Natural killer cell (primary cell): Measurements from ENCODE around the gene BTBD6. TPM values are rescaled to one million over a fixed set of nuclear protein-coding genes. Genes with fewer than 3 reads are reported as not detected.

Experiments
- ATAC-seq, 3 donors: fragments of 150-1000 bp in 2 of 3; fragments of 200-7000 bp in 1 of 3; cut with Tn5 transposase; 1 replicate in 1 of 3; 2 replicates in 2 of 3; pipeline ENCODE4 v1.10.0; 2021; ENCODE audit warnings: mild to moderate bottlenecking in 2 of 3, moderate library complexity in 2 of 3
- DNase-seq, 2 donors: peaks; one replicate each; pipeline versions ENCODE4 v3.0.0 to v3.0.0-alpha.2; 2013 to 2021; ENCODE audit warnings: mixed read lengths in 1 of 2
- H3K27ac ChIP-seq: one replicate; pipeline ENCODE4 v1.5.1; 2013; ENCODE audit warnings: mild to moderate bottlenecking, low read length
- H3K27me3 ChIP-seq: one replicate; pipeline ENCODE4 v1.6.1; 2013; ENCODE audit warnings: low read length; ENCODE audit not compliant: control insufficient read depth, insufficient read depth
- H3K36me3 ChIP-seq: one replicate; pipeline ENCODE4 v1.6.1; 2013; ENCODE audit warnings: low read length; ENCODE audit not compliant: control insufficient read depth, insufficient read depth
- H3K4me1 ChIP-seq: one replicate; pipeline ENCODE4 v1.6.1; 2013; ENCODE audit warnings: low read length; ENCODE audit not compliant: control insufficient read depth, insufficient read depth
- H3K4me3 ChIP-seq: one replicate; pipeline ENCODE4 v1.5.1; 2013; ENCODE audit warnings: low read length
- H3K9me3 ChIP-seq: one replicate; pipeline ENCODE4 v1.6.1; 2013; ENCODE audit warnings: low read length; ENCODE audit not compliant: control insufficient read depth, insufficient read depth
- H3K27ac Mint-ChIP-seq, 2 donors: one replicate each; pipeline ENCODE4 v1.8.0; 2022; ENCODE audit warnings: mild to moderate bottlenecking in 2 of 2, mixed read lengths in 2 of 2, moderate library complexity in 1 of 2
- H3K27me3 Mint-ChIP-seq, 2 donors: one replicate each; pipeline ENCODE4 v1.8.0; 2022; ENCODE audit warnings: low read depth in 2 of 2, mixed read lengths in 2 of 2
- H3K36me3 Mint-ChIP-seq: one replicate; pipeline ENCODE4 v1.8.0; 2022; ENCODE audit warnings: mixed read lengths
- H3K4me1 Mint-ChIP-seq, 2 donors: one replicate each; pipeline ENCODE4 v1.8.0; 2022; ENCODE audit warnings: mixed read lengths in 2 of 2
- H3K4me3 Mint-ChIP-seq: one replicate; pipeline ENCODE4 v1.8.0; 2022; ENCODE audit warnings: mild to moderate bottlenecking, moderate library complexity, mixed read lengths
- H3K9me3 Mint-ChIP-seq, 2 donors: one replicate each; pipeline ENCODE4 v1.8.0; 2022; ENCODE audit warnings: mixed read lengths in 2 of 2
- WGBS: methylation state at CpG from one replicate; pipeline ENCODE4 v1.1.7; 2013; ENCODE audit warnings: missing lambda C conversion rate; ENCODE audit not compliant: insufficient coverage; 5-methylcytosine and 5-hydroxymethylcytosine counted together
- intact Hi-C: fragments of 100-400 bp; cut with micrococcal nuclease; formaldehyde crosslinking; loops from one replicate; pipeline ENCODE4 v1.14.2; 2022
- total RNA-seq, 4 donors: library from RNA; stranded (reverse); fragments of 120-200 nt in 1 of 4; gene quantifications; one replicate each; pipeline versions ENCODE4 v1.2.3 to v1.2.4, GENCODE V29; 2013 to 2022
- TF ChIP-seq, protein P1 (sequence below): fragments of 200-600 bp; IDR thresholded peaks from one replicate; pipeline ENCODE4 v1.8.0; 2022; ENCODE audit warnings: antibody characterized with exemption

Gene BTBD6
- total RNA-seq, 3 donors from 2014 or later (not counting 1 experiment from before 2014, with no cell fraction given), result 30.9 to 48.7 (median 44.2) TPM

DNA sequence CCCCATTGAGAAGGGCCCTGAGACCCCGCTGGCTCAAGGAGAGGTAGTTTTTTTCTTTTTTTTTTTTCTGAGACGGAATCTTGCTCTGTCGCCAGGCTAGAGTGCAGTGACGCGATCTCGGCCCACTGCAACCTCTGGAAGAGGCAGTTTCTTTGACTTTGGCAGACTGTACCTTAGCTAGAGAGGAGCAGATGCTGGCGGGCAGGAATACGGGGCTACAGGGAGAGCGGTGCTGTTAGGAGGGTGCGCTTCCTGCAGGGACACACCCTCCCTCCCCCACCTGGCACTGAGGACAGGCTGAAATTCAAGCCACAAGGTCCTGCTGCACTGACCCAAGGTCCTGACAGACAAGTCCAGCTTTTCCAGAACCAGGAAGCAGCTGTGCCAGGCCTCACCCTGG is 35.0 kb upstream of the BTBD6 start:
- no peak for DNase-seq
- no peaks in the 10 kb centered on the region for H3K9me3 Mint-ChIP-seq
- ATAC-seq, result no peak
- Histone ChIP-seq H3K36me3 (peaks cover 26% of the 10 kb centered on the region), H3K27me3 (no peaks in the 10 kb centered on the region), H3K4me1 (no peaks in the 10 kb centered on the region), H3K4me3 (no peak overlapping the region), H3K27ac (no peak overlapping the region), H3K9me3 (no peaks in the 10 kb centered on the region)
- TF ChIP-seq, protein P1, sequence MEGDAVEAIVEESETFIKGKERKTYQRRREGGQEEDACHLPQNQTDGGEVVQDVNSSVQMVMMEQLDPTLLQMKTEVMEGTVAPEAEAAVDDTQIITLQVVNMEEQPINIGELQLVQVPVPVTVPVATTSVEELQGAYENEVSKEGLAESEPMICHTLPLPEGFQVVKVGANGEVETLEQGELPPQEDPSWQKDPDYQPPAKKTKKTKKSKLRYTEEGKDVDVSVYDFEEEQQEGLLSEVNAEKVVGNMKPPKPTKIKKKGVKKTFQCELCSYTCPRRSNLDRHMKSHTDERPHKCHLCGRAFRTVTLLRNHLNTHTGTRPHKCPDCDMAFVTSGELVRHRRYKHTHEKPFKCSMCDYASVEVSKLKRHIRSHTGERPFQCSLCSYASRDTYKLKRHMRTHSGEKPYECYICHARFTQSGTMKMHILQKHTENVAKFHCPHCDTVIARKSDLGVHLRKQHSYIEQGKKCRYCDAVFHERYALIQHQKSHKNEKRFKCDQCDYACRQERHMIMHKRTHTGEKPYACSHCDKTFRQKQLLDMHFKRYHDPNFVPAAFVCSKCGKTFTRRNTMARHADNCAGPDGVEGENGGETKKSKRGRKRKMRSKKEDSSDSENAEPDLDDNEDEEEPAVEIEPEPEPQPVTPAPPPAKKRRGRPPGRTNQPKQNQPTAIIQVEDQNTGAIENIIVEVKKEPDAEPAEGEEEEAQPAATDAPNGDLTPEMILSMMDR, result no peak
- intact Hi-C loops, result no loop called here
- H3K27ac Mint-ChIP-seq, result no peak overlapping the region
- no peaks in the 10 kb centered on the region for H3K27me3 Mint-ChIP-seq
- 94% methylated on average over 10 of the region's 10 CpGs for WGBS
- H3K36me3 Mint-ChIP-seq, result no peaks in the 10 kb centered on the region
- H3K4me3 Mint-ChIP-seq, result no peak overlapping the region
- peaks cover 7 to 8% of the 10 kb centered on the region in 2 donors for H3K4me1 Mint-ChIP-seq

DNA sequence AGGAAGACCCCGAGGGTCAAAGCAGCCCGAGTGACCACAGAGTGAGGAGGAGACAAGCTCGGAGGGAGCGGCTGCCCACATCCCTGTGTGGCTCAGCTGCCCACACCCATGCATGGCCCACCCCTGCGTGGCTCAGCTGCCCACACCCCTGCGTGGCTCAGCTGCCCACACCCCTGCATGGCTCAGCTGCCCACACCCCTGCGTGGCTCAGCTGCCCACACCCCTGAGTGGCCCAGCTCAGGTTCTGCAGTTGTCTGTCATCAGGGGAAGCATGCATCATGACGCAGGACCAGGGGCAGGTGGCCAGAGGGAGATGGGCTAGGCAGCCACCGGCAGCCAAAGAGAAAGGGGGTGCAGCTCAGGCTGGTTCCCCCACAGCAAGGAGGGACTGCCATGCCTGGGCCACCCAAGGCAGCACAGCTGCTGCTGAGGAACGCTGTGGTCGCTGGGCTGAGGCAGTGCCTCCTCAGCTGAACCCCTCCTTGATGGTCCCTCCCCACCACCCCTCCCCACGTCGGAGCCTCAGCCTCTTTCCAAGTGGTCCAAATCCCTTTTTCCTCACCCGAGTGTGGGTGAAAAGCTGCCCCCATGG is 33.9 kb upstream of the BTBD6 start:
- intact Hi-C loops, result no loop called here
- H3K27me3 Mint-ChIP-seq, result no peaks in the 10 kb centered on the region
- Histone ChIP-seq H3K36me3 (peaks cover 28% of the 10 kb centered on the region), H3K4me1 (no peaks in the 10 kb centered on the region), H3K27ac (no peak overlapping the region), H3K9me3 (no peaks in the 10 kb centered on the region), H3K27me3 (no peaks in the 10 kb centered on the region), H3K4me3 (no peak overlapping the region)
- TF ChIP-seq, protein P1, result no peak
- no peak overlapping the region for H3K27ac Mint-ChIP-seq
- peaks cover 7 to 8% of the 10 kb centered on the region in 2 donors for H3K4me1 Mint-ChIP-seq
- H3K9me3 Mint-ChIP-seq, result no peaks in the 10 kb centered on the region
- 88% methylated on average over 14 of the region's 14 CpGs for WGBS
- H3K36me3 Mint-ChIP-seq, result no peaks in the 10 kb centered on the region
- ATAC-seq (no peak), DNase-seq (no peak)
- no peak overlapping the region for H3K4me3 Mint-ChIP-seq

DNA sequence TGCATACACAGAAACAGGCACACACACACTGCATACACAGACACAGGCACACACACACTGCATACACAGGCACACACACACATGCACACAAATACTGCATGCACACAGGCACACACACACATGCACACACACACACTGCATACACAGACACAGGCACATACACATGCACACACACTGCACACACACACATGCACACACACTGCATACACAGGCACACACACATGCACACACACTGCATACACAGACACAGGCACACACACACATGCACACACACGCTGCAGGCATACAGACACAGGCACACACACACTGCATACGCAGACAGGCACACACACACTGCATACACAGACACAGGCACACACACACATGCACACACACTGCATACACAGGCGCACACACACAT is 32.7 kb upstream of the BTBD6 start:
- Mint-ChIP-seq H3K9me3 (no peaks in the 10 kb centered on the region), H3K27ac (no peak overlapping the region), H3K4me3 (no peak overlapping the region), H3K4me1 (peaks cover 7 to 8% of the 10 kb centered on the region in 2 donors), H3K36me3 (no peaks in the 10 kb centered on the region), H3K27me3 (no peaks in the 10 kb centered on the region)
- no peaks in the 10 kb centered on the region for H3K9me3 ChIP-seq
- TF ChIP-seq, protein P1, result no peak
- H3K4me3 ChIP-seq, result no peak overlapping the region
- intact Hi-C loops, result no loop called here
- H3K4me1 ChIP-seq, result no peaks in the 10 kb centered on the region
- WGBS, result 72% methylated on average over 3 of the region's 3 CpGs
- no peaks in the 10 kb centered on the region for H3K27me3 ChIP-seq
- H3K27ac ChIP-seq, result no peak overlapping the region
- ATAC-seq (no peak), DNase-seq (no peak)
- peaks cover 38% of the 10 kb centered on the region for H3K36me3 ChIP-seq
